ENCODE measurements around the gene HBP1. TPM values are rescaled to one million over a fixed set of nuclear protein-coding genes. Genes with fewer than 3 reads are reported as not detected.
"Not testable (repeated sequence)": the region's sequence is repeated elsewhere in the genome, so short reads cannot be mapped to it uniquely, and the experiment has no call there.

The HBP1 gene
- total RNA-seq, 4 donors from 2014 or later, result 70.6 to 172 (median 143) TPM

DNA sequence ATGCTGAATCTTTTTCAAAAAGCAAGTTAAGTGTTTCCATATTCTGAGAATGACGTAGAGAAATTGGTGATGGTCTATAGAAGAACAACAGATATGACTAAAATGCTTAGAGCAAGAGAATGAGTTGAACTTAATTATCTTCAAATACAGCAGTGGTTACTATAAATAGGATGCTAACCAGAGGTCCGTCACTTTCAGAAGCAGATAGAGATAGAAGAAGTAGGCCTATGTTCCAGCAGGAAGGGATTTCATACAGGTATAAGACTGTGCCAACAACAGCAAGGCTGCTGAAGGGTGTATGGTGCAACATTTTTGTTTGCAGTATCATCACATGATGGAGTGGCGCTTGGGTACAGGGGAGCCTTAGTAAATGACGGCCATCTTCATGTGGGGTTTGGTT, 68.6 kb downstream of the HBP1 start:
- ATAC-seq (no peak), DNase-seq (no peak)
- in situ Hi-C loops (cut with MboI; ENCODE audit: low sequenced_read_pairs in 4 of 4) (no loop called here), intact Hi-C loops (cut with DNase I; ENCODE audit: low total_unique reads) (no loop called here)
- H3K9me3 ChIP-seq, result no peaks in the 10 kb centered on the region
- no peak overlapping the region for H3K4me3 ChIP-seq
- H3K36me3 ChIP-seq, result no peaks in the 10 kb centered on the region
- H3K27me3 ChIP-seq, result no peaks in the 10 kb centered on the region
- H3K4me1 ChIP-seq, result peaks cover 3 to 11% of the 10 kb centered on the region in 2 donors
- TF ChIP-seq, protein P1, sequence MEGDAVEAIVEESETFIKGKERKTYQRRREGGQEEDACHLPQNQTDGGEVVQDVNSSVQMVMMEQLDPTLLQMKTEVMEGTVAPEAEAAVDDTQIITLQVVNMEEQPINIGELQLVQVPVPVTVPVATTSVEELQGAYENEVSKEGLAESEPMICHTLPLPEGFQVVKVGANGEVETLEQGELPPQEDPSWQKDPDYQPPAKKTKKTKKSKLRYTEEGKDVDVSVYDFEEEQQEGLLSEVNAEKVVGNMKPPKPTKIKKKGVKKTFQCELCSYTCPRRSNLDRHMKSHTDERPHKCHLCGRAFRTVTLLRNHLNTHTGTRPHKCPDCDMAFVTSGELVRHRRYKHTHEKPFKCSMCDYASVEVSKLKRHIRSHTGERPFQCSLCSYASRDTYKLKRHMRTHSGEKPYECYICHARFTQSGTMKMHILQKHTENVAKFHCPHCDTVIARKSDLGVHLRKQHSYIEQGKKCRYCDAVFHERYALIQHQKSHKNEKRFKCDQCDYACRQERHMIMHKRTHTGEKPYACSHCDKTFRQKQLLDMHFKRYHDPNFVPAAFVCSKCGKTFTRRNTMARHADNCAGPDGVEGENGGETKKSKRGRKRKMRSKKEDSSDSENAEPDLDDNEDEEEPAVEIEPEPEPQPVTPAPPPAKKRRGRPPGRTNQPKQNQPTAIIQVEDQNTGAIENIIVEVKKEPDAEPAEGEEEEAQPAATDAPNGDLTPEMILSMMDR (IDR thresholded peaks at IDR 0.05 in 4 of 5, conservative IDR thresholded peaks at IDR 0.05 in 1 of 5), result no peak
- no peak for TF ChIP-seq POLR2A (IDR thresholded peaks at IDR 0.05)
- no peak overlapping the region for H3K27ac ChIP-seq

GRCh38 chr7:107242267-107242666, 73.5 kb downstream of the HBP1 start:
- TF ChIP-seq, protein P1 (IDR thresholded peaks at IDR 0.05 in 4 of 5, conservative IDR thresholded peaks at IDR 0.05 in 1 of 5), result no peak
- no peak for TF ChIP-seq POLR2A (IDR thresholded peaks at IDR 0.05)
- in situ Hi-C loops (cut with MboI; ENCODE audit: low sequenced_read_pairs in 4 of 4), result no loop called here
- intact Hi-C loops (cut with DNase I; ENCODE audit: low total_unique reads), result no loop called here
- Histone ChIP-seq H3K4me1 (no peaks in the 10 kb centered on the region), H3K4me3 (no peak overlapping the region), H3K9me3 (no peaks in the 10 kb centered on the region), H3K27me3 (no peaks in the 10 kb centered on the region), H3K36me3 (no peaks in the 10 kb centered on the region), H3K27ac (no peak overlapping the region)
- DNase-seq, result no peak
- no peak for ATAC-seq

GRCh38 chr7:107244613-107245012, 75.8 kb downstream of the HBP1 start:
- Histone ChIP-seq H3K9me3 (no peaks in the 10 kb centered on the region), H3K4me3 (no peak overlapping the region), H3K4me1 (no peaks in the 10 kb centered on the region), H3K36me3 (no peaks in the 10 kb centered on the region), H3K27ac (no peak overlapping the region), H3K27me3 (no peaks in the 10 kb centered on the region)
- TF ChIP-seq, protein P1 (IDR thresholded peaks at IDR 0.05 in 4 of 5, conservative IDR thresholded peaks at IDR 0.05 in 1 of 5), result no peak
- DNase-seq, result no peak
- in situ Hi-C loops (cut with MboI; ENCODE audit: low sequenced_read_pairs in 4 of 4), result no loop called here
- intact Hi-C loops (cut with DNase I; ENCODE audit: low total_unique reads), result no loop called here
- ATAC-seq, result no peak

DNA sequence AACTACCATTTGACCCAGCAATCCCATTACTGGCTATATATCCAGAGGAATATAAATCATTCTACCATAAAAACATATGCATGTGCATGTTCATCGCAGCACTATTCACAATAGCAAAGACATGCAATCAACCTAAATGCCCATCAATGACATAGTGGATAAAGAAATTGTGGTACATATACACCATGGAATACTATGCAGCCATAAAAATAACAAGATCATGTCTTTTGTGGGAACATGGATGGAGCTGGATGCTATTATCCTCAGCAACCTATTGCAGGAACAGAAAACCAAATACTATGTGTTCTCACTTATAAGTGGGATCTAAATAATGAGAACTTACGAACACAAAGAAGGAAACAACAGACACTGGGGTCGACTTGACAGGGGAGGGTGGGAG, 78.0 kb downstream of the HBP1 start:
- H3K9me3 ChIP-seq; H3K4me1 ChIP-seq; ATAC-seq; in situ Hi-C loops (cut with MboI; ENCODE audit: low sequenced_read_pairs in 4 of 4); H3K27me3 ChIP-seq; H3K36me3 ChIP-seq; DNase-seq; H3K27ac ChIP-seq; H3K4me3 ChIP-seq; intact Hi-C loops (cut with DNase I; ENCODE audit: low total_unique reads): not testable (repeated sequence)

DNA sequence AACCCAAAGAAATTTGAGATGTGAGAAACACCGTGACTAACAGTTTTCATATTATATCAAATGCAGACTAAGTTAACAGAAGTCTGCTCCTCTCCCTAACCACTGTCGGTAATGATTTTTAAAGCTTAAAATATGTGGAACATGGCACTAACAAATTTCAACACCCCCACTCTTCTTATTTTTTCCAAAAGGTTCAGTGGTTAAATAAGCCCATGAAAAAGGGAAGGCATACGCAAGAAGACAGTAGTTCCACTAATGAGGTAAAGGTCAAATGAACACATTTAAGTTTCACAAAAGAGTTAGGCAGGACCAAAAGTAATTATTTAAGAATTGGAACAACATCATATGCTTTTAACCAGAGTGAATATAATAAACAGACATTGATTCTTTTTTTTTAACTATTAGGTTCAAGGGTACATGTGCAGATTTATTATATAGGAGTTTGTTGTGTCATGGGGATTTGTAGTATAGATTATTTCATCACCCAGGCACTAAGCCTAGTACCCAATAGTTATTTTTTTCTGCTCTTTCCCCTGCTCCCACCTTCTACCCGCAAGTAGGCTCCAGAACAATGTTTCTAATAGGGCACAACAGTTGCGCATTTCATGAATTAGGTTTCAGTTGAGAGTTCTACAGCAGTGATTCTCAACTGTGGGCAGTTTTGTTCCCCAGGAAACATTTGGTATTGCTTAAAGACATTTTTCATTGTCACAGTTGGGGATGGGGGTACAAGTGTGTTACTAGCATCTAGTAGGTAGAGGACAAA, 79.9 kb downstream of the HBP1 start:
- in situ Hi-C loops (cut with MboI; ENCODE audit: low sequenced_read_pairs in 4 of 4) (no loop called here), intact Hi-C loops (cut with DNase I; ENCODE audit: low total_unique reads) (no loop called here)
- no peak for ATAC-seq

More for the DNA sequence above, 79.9 kb downstream of the HBP1 start:
- Histone ChIP-seq H3K4me3 (no peak overlapping the region), H3K27me3 (no peaks in the 10 kb centered on the region), H3K4me1 (peaks cover 4 to 8% of the 10 kb centered on the region in 2 donors), H3K27ac (no peak overlapping the region), H3K36me3 (no peaks in the 10 kb centered on the region), H3K9me3 (no peaks in the 10 kb centered on the region)
- no peak for TF ChIP-seq POLR2A (IDR thresholded peaks at IDR 0.05)
- TF ChIP-seq, protein P1 (IDR thresholded peaks at IDR 0.05 in 4 of 5, conservative IDR thresholded peaks at IDR 0.05 in 1 of 5), result no peak
- DNase-seq, result no peak
